HFFc6 (cell line): ENCODE measurements around the gene LHPP. TPM values are rescaled to one million over a fixed set of nuclear protein-coding genes. Genes with fewer than 3 reads are reported as not detected.

ENCODE experiments used
- DNase-seq: peaks from one replicate; pipeline ENCODE4 v3.0.0-alpha.2; 2018
- H3K27ac Mint-ChIP-seq: 2 replicates; pipeline ENCODE4 v1.8.0; 2020; ENCODE audit warnings: mild to moderate bottlenecking, mixed read lengths
- H3K27me3 Mint-ChIP-seq: 2 replicates; pipeline ENCODE4 v1.8.0; 2021; ENCODE audit warnings: mild to moderate bottlenecking, moderate library complexity, mixed read lengths; ENCODE audit not compliant: insufficient read depth
- H3K36me3 Mint-ChIP-seq: 2 replicates; pipeline ENCODE4 v1.8.0; 2021; ENCODE audit warnings: low read depth, mixed read lengths
- H3K4me1 Mint-ChIP-seq: 2 replicates; pipeline ENCODE4 v1.8.0; 2020; ENCODE audit warnings: low read depth, mixed read lengths
- H3K4me3 Mint-ChIP-seq: 2 replicates; pipeline ENCODE4 v1.8.0; 2020; ENCODE audit warnings: mild to moderate bottlenecking, moderate library complexity, mixed read lengths
- H3K9me3 Mint-ChIP-seq: 2 replicates; pipeline ENCODE4 v1.8.0; 2020; ENCODE audit warnings: mild to moderate bottlenecking, mixed read lengths
- CTCF ChIP-seq: fragments of 200-600 bp; sonication (generic); IDR thresholded peaks from 2 replicates; pipeline ENCODE4 v1.5.0; 2021; ENCODE audit warnings: antibody characterized with exemption, mild to moderate bottlenecking
- total RNA-seq, 6 experiments: library from RNA; stranded (reverse); fragmentation: NEBNext Ultra II Directional; extraction: Animal tissue kit (Norgen Biotek cat#: 25700); gene quantifications; 2 replicates in 1 of 6; 3 replicates in 5 of 6; pipeline ENCODE4 v1.2.3, GENCODE V29; 2021

The LHPP gene
- total RNA-seq, 6 experiments from 2014 or later: 12.5 to 17.3 (median 14.0) TPM

DNA sequence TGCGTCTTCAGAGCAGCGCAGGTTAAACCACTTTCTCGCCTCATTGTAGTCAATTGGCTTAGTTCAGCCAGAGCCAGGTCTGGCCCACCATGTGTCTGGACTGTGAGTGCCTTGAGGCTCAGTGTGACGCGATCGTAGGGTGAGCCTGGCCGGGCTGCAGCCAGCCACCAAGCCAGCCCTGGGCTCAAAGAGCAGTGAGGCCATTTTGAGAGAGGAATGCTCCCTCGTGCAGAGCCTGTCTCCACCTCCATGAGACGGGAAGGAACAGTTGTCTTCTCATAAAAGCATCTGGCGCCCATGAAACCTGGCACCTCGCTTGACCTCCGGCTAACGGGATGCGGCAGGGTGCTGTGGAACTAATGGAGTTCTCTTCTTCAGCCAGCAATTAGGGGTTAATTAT is 34.5 kb downstream of the LHPP start:
- Mint-ChIP-seq H3K36me3 (peaks cover 10% of the 10 kb centered on the region; the same call in 1 of the 2 replicates), H3K9me3 (no peaks in the 10 kb centered on the region), H3K4me1 (no peaks in the 10 kb centered on the region), H3K27ac (no peak overlapping the region), H3K27me3 (no peaks in the 10 kb centered on the region), H3K4me3 (no peak overlapping the region)
- no peak for TF ChIP-seq CTCF
- DNase-seq: no peak

- no peaks in the 10 kb centered on the region for H3K4me1 Mint-ChIP-seq
- no peak for DNase-seq
- H3K27me3 Mint-ChIP-seq: no peaks in the 10 kb centered on the region
- no peak overlapping the region for H3K27ac Mint-ChIP-seq
- no peak for TF ChIP-seq CTCF
- H3K4me3 Mint-ChIP-seq: no peak overlapping the region
- peaks cover 10% of the 10 kb centered on the region; the same call in 1 of the 2 replicates for H3K36me3 Mint-ChIP-seq
- no peaks in the 10 kb centered on the region for H3K9me3 Mint-ChIP-seq
These were observed 35.0 kb downstream of the LHPP start for GRCh38 chr10:124496620-124497019.

DNA sequence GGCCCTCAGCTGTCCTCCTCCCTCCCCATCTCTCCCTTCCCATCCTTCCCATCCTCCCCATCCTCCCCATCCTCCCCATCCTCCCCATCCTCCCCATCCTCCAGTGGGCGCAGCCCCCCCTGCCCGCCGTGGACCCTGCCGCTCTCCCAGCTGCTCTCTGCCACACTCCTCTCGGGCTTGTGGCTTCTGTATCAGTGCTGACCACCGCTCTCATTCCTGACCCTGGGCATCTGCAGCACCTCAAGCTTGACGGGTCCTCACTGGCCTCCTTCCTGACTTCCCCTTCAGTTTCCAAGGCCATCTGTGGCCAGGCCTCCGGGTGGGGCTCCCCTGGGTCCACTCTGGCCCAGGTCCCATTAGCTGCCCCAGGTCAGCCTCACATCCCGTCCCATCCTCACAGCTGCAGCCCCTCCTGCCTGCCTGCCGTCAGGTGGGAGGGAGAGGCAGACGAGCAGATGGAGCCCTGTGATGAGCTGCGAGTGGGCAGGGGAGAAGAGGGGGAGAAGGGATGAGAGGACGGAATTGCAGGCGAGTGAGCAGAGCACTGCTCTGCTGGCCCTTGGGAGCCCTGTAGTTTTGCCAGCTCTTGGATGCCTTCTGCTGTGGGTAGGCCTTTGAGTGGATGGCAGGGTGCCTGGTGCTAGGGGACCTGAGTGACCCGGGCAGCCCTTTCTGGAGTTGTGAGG is 35.7 kb downstream of the LHPP start:
- no peak for DNase-seq
- Mint-ChIP-seq H3K9me3 (no peaks in the 10 kb centered on the region), H3K4me3 (no peak overlapping the region), H3K27ac (no peak overlapping the region), H3K4me1 (no peaks in the 10 kb centered on the region), H3K27me3 (no peaks in the 10 kb centered on the region), H3K36me3 (peaks cover 10% of the 10 kb centered on the region; the same call in 1 of the 2 replicates)
- TF ChIP-seq CTCF: no peak

DNA sequence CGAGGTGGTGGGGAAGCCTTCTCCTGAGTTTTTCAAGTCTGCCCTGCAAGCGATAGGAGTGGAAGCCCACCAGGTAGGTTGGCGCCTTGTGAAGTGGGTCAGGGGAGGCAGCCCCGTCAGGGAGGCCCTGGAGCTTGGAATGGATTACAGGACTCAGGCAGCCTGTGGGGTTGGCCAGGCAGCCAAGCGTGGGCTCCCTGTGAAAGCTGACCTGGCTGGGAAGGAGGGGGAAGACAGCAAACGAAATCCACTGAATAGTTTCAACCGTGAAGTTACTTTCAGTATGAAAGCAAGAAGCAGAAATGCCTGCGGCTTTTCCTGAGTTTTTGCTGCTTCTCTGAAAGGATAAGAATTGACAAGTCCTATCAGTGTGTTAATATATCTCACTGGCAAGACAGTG is 36.4 kb downstream of the LHPP start:
- DNase-seq: no peak
- Mint-ChIP-seq H3K9me3 (no peaks in the 10 kb centered on the region), H3K4me3 (no peak overlapping the region), H3K4me1 (no peaks in the 10 kb centered on the region), H3K36me3 (peaks cover 6% of the 10 kb centered on the region; the same call in 1 of the 2 replicates), H3K27ac (no peak overlapping the region), H3K27me3 (no peaks in the 10 kb centered on the region)
- TF ChIP-seq CTCF: no peak

GRCh38 chr10:124500757-124501156 is 39.1 kb downstream of the LHPP start:
- no peak for TF ChIP-seq CTCF
- Mint-ChIP-seq H3K9me3 (no peaks in the 10 kb centered on the region), H3K4me3 (no peak overlapping the region), H3K27ac (no peak overlapping the region), H3K27me3 (no peaks in the 10 kb centered on the region), H3K36me3 (peaks cover 6% of the 10 kb centered on the region; the same call in 1 of the 2 replicates), H3K4me1 (no peaks in the 10 kb centered on the region)
- DNase-seq: no peak
